ENCODE data around the gene CLDN7.

DNA sequence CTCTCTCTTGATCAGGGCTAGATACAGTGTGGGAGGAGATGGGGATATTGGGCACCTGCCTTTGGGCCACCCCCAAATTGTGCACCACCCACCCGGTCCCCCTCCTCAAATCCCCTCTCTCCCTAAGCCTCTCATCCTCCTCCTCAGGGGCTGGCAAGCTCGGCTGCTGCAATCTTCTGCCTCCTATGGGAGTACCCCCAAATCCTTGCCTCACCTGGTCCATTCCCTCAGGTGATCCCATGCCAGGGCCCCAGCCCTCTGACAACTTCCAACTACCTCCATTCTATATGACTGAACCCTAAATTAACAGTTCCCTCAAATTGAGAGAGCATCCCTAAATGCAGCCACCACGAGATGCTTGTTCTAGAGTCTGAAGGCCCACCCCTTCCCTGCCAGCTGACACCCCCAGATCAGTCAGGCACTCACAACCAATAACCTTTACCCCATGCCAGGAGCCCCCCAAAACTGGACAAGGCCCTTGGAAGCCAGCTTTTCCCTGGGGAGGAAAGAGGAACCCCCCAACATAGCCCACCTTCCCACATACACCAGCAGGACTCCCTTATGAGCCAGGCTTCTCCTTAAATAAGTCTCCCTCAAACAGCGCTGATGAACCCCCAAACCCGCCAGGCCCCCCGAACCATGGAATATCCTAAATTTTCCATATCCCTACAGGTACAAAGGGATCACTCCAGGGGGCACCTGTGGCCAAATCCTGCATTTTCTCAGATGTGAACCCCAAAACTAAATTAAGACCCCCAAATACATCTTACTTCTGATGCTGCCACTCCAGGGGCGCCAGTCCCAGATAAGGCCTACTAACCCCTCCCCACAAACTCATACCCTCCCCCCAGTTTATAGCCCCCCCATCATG, 45.8 kb downstream of the CLDN7 start:
- TF ChIP-seq, protein P1, sequence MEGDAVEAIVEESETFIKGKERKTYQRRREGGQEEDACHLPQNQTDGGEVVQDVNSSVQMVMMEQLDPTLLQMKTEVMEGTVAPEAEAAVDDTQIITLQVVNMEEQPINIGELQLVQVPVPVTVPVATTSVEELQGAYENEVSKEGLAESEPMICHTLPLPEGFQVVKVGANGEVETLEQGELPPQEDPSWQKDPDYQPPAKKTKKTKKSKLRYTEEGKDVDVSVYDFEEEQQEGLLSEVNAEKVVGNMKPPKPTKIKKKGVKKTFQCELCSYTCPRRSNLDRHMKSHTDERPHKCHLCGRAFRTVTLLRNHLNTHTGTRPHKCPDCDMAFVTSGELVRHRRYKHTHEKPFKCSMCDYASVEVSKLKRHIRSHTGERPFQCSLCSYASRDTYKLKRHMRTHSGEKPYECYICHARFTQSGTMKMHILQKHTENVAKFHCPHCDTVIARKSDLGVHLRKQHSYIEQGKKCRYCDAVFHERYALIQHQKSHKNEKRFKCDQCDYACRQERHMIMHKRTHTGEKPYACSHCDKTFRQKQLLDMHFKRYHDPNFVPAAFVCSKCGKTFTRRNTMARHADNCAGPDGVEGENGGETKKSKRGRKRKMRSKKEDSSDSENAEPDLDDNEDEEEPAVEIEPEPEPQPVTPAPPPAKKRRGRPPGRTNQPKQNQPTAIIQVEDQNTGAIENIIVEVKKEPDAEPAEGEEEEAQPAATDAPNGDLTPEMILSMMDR (conservative IDR thresholded peaks at IDR 0.05; ENCODE audit: low read depth, low read length), result no peak
- TF ChIP-seq EZH2phosphoT487 (IDR thresholded peaks at IDR 0.05; ENCODE audit: borderline replicate concordance, low read length) (no peak), EZH2 (IDR thresholded peaks at IDR 0.05; ENCODE audit: low read length, unreplicated experiment) (no peak)
